Transverse colon (tissue), 4 donors: ENCODE results near the gene CBX2. TPM values are rescaled to one million over a fixed set of nuclear protein-coding genes. Genes with fewer than 3 reads are reported as not detected.

ENCODE experiments used
- DNase-seq: peaks from one replicate; pipeline ENCODE4 v3.0.0-alpha.2; 2019
- H3K27ac ChIP-seq, 4 donors: fragments of 200-600 bp; sonication (generic); 2 replicates each; pipeline ENCODE4 v1.5.1; 2016 to 2018; ENCODE audit warnings: inconsistent platforms in 4 of 4
- H3K27me3 ChIP-seq: fragments of 200-600 bp; sonication (generic); 2 replicates; pipeline ENCODE4 v1.5.1; 2017; ENCODE audit warnings: inconsistent platforms
- H3K36me3 ChIP-seq, 4 donors: fragments of 200-600 bp; sonication (generic); 2 replicates each; pipeline ENCODE4 v1.5.1; 2017 to 2019; ENCODE audit warnings: inconsistent platforms in 4 of 4
- H3K4me1 ChIP-seq, 4 donors: fragments of 200-600 bp; sonication (generic); 2 replicates each; pipeline ENCODE4 v1.5.1; 2017 to 2020; ENCODE audit warnings: inconsistent platforms in 4 of 4
- H3K4me3 ChIP-seq, 4 donors: fragments of 200-600 bp; sonication (generic); 1 replicate in 1 of 4; 2 replicates in 3 of 4; pipeline versions ENCODE4 v1.5.1 to v1.6.1; 2017 to 2019; ENCODE audit warnings: inconsistent platforms in 4 of 4
- H3K9me3 ChIP-seq, 2 donors: fragments of 200-600 bp; sonication (generic); 2 replicates each; pipeline ENCODE4 v1.5.1; 2017 to 2019; ENCODE audit warnings: inconsistent platforms in 2 of 2
- CTCF ChIP-seq, 5 experiments: fragments of 200-600 bp in 3 of 5; fragments of 450-650 bp in 2 of 5; sonication (generic) in 3 of 5; IDR thresholded peaks; 1 replicate in 2 of 5; 2 replicates in 3 of 5; pipeline ENCODE4 v1.5.1; 2016 to 2017; ENCODE audit warnings: antibody characterized with exemption in 5 of 5, inconsistent platforms in 3 of 5, mild to moderate bottlenecking in 2 of 5, moderate library complexity in 1 of 5
- EP300 ChIP-seq: sonication (generic); formaldehyde crosslinking; IDR thresholded peaks from one replicate; pipeline ENCODE4 v1.6.1; 2017; ENCODE audit warnings: antibody characterized with exemption, low read depth
- POLR2A ChIP-seq: fragments of 450-650 bp; IDR thresholded peaks from one replicate; pipeline ENCODE4 v1.6.1; 2016; ENCODE audit warnings: antibody characterized with exemption, mild to moderate bottlenecking, moderate library complexity
- POLR2AphosphoS5 ChIP-seq, 3 donors: sonication (generic); formaldehyde crosslinking; IDR thresholded peaks; one replicate each; pipeline ENCODE4 v1.6.1; 2016; ENCODE audit warnings: antibody characterized with exemption in 3 of 3
- WGBS, 2 donors: methylation state at CpG; one replicate each; pipeline ENCODE4 v1.1.5; 2018; ENCODE audit warnings: low coverage in 1 of 2; 5-methylcytosine and 5-hydroxymethylcytosine counted together
- in situ Hi-C, 4 donors: fragments of 200-750 bp; cut with MboI; loops; one replicate each; pipeline versions ENCODE4 v1.15.0 to v1.15.1; 2017; ENCODE audit warnings: low sequenced_read_pairs in 3 of 4, low pct_ligation_motif_present in 1 of 4, low pct_unique_long_range_greater_than_20kb in 1 of 4
- intact Hi-C: fragments of 100-400 bp; cut with DNase I; formaldehyde crosslinking; loops from one replicate; pipeline ENCODE4 v1.15.1; 2023; ENCODE audit warnings: low total_unique reads
- total RNA-seq, 4 donors: library from RNA; depleted of rRNA; stranded (reverse); fragments of >200 nt; gene quantifications; one replicate each; pipeline ENCODE4 v1.1.0, GENCODE V29; 2016

The CBX2 gene
- total RNA-seq, 4 donors from 2014 or later, result 0.27 to 0.64 TPM; not detected in 2

DNA sequence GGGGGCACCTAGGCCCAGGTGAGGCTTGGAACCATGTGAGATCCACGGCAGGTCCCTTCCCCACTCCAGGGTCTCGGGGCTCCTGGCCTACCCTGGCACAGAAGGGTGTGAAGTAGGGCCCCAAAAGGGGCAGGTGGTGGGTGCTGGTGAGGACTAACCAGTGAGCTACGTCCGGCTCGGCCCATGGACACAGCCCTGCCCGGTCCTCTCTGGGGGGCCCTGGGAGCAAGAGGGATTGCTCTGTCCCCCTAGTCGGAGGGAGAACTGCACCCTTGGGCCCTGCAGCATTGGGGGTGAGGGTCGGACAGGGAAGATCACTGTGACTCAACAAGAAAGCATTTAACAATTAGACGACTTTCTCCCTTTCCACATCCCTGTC, 44.3 kb upstream of the CBX2 start:
- intact Hi-C loops, result no loop called here
- Histone ChIP-seq H3K36me3 (no peaks in the 10 kb centered on the region), H3K27me3 (peaks cover 11% of the 10 kb centered on the region), H3K4me3 (no peak overlapping the region), H3K9me3 (no peaks in the 10 kb centered on the region), H3K4me1 (peaks cover 0 to 4% (median 0%) of the 10 kb centered on the region in 4 donors), H3K27ac (no peak overlapping the region)
- TF ChIP-seq CTCF (IDR thresholded peaks at IDR 0.05), result no peak
- TF ChIP-seq POLR2A, result no peak
- no peak for TF ChIP-seq EP300
- TF ChIP-seq POLR2AphosphoS5 (IDR thresholded peaks at IDR 0.05), result no peak
- no peak for DNase-seq
- in situ Hi-C loops, result no loop called here
- WGBS, 2 donors, result 84% methylated on average over 8 of the region's 9 CpGs; no CpG with 5 or more reads in 1 of the 2 donors

- Histone ChIP-seq H3K27ac (no peak overlapping the region), H3K36me3 (no peaks in the 10 kb centered on the region), H3K4me1 (no peaks in the 10 kb centered on the region), H3K4me3 (no peak overlapping the region), H3K9me3 (no peaks in the 10 kb centered on the region), H3K27me3 (peaks cover 15% of the 10 kb centered on the region)
- no peak for DNase-seq
- intact Hi-C loops (no loop called here), in situ Hi-C loops (no loop called here)
- WGBS, 2 donors, result 96 to 100% methylated on average over 3 to 32 of the region's 32 CpGs
- TF ChIP-seq POLR2AphosphoS5 (IDR thresholded peaks at IDR 0.05), result no peak
- TF ChIP-seq CTCF (IDR thresholded peaks at IDR 0.05), result no peak
- no peak for TF ChIP-seq EP300
- TF ChIP-seq POLR2A, result no peak
Measured at GRCh38 chr17:79735096-79735495, 42.9 kb upstream of the CBX2 start.

- H3K4me3 ChIP-seq, result no peak overlapping the region
- no peaks in the 10 kb centered on the region for H3K9me3 ChIP-seq
- H3K27me3 ChIP-seq, result peaks cover 37% of the 10 kb centered on the region
- no peaks in the 10 kb centered on the region for H3K36me3 ChIP-seq
- H3K27ac ChIP-seq, result no peak overlapping the region
- DNase-seq, result no peak
- intact Hi-C loops (no loop called here), in situ Hi-C loops (no loop called here)
- 40 to 82% methylated on average over 1 to 30 of the region's 30 CpGs for WGBS, 2 donors
- peaks cover 3 to 10% (median 7%) of the 10 kb centered on the region in 4 donors for H3K4me1 ChIP-seq
- no peak for TF ChIP-seq POLR2A
- TF ChIP-seq EP300, result no peak
- TF ChIP-seq POLR2AphosphoS5 (IDR thresholded peaks at IDR 0.05), result no peak
- TF ChIP-seq CTCF (IDR thresholded peaks at IDR 0.05), result no peak
Measured at GRCh38 chr17:79737046-79737921, 40.7 kb upstream of the CBX2 start.

- intact Hi-C loops, result no loop called here
- H3K4me3 ChIP-seq, result no peak overlapping the region
- in situ Hi-C loops, result no loop called here
- DNase-seq, result no peak
- H3K36me3 ChIP-seq, result no peaks in the 10 kb centered on the region
- peaks cover 3 to 11% (median 7%) of the 10 kb centered on the region in 4 donors for H3K4me1 ChIP-seq
- 86% methylated on average over 17 of the region's 17 CpGs; no CpG with 5 or more reads in 1 of the 2 donors for WGBS, 2 donors
- TF ChIP-seq POLR2AphosphoS5 (IDR thresholded peaks at IDR 0.05) (no peak), CTCF (IDR thresholded peaks at IDR 0.05) (no peak), EP300 (no peak), POLR2A (no peak)
- H3K27ac ChIP-seq, result no peak overlapping the region
- no peaks in the 10 kb centered on the region for H3K9me3 ChIP-seq
- peaks cover 45% of the 10 kb centered on the region for H3K27me3 ChIP-seq
Measured at GRCh38 chr17:79737922-79738578, 39.9 kb upstream of the CBX2 start.
